GM18907 (cell line): Measurements from ENCODE around the gene HCK.

ENCODE experiments used
- ATAC-seq: cut with Tn5 transposase; IDR thresholded peaks from one replicate; pipeline ENCODE4 v1.9.1; 2021; ENCODE audit warnings: mild to moderate bottlenecking, moderate library complexity; ENCODE audit not compliant: unreplicated experiment

Gene HCK

GRCh38 chr20:32124916-32125454 is 72.9 kb downstream of the HCK start:
- no peak for ATAC-seq

GRCh38 chr20:32125506-32125905 is 73.5 kb downstream of the HCK start:
- ATAC-seq: no peak

- ATAC-seq: no peak
Measured at GRCh38 chr20:32126919-32127318, 74.9 kb downstream of the HCK start.

GRCh38 chr20:32127347-32127746 is 75.3 kb downstream of the HCK start:
- ATAC-seq: no peak

- ATAC-seq: no peak
Measured at GRCh38 chr20:32128167-32128566, 76.1 kb downstream of the HCK start.

GRCh38 chr20:32129863-32130262 is 77.8 kb downstream of the HCK start:
- no peak for ATAC-seq

- ATAC-seq: no peak
Measured at GRCh38 chr20:32130352-32130751, 78.3 kb downstream of the HCK start.

- ATAC-seq: no peak
Measured at GRCh38 chr20:32130965-32131364, 78.9 kb downstream of the HCK start.

GRCh38 chr20:32132911-32133549 is 81.0 kb downstream of the HCK start:
- peak; percentile 75 for ATAC-seq

- no peak for ATAC-seq
Measured at GRCh38 chr20:32134026-32134425, 82.0 kb downstream of the HCK start.

- ATAC-seq: no peak
Measured at GRCh38 chr20:32135983-32136515, 84.0 kb downstream of the HCK start.

- no peak for ATAC-seq
Measured at GRCh38 chr20:32138921-32139320, 86.9 kb downstream of the HCK start.

- ATAC-seq: no peak
Measured at GRCh38 chr20:32139947-32140346, 87.9 kb downstream of the HCK start.

- ATAC-seq: no peak
Measured at GRCh38 chr20:32140603-32141002, 88.6 kb downstream of the HCK start.

- ATAC-seq: no peak
Measured at GRCh38 chr20:32141465-32141980, 89.5 kb downstream of the HCK start.

GRCh38 chr20:32142088-32142487 is 90.0 kb downstream of the HCK start:
- ATAC-seq: no peak

GRCh38 chr20:32142991-32143390 is 90.9 kb downstream of the HCK start:
- no peak for ATAC-seq

- ATAC-seq: no peak
Measured at GRCh38 chr20:32144898-32145662, 93.0 kb downstream of the HCK start.

- ATAC-seq: no peak
Measured at GRCh38 chr20:32149566-32150170, 97.6 kb downstream of the HCK start.

GRCh38 chr20:32150291-32150848 is 98.3 kb downstream of the HCK start:
- no peak for ATAC-seq
